ENCODE measurements around the gene DUSP19.

DUSP19 gene

GRCh38 chr2:183126635-183127034, 48.1 kb downstream of the DUSP19 start:
- no peak for DNase-seq

GRCh38 chr2:183134016-183134415, 55.5 kb downstream of the DUSP19 start:
- no peak for DNase-seq

GRCh38 chr2:183148955-183149354, 70.4 kb downstream of the DUSP19 start:
- no peak for DNase-seq

GRCh38 chr2:183149489-183149888, 70.9 kb downstream of the DUSP19 start:
- DNase-seq: no peak
